H1 (cell line): ENCODE measurements around the gene SIN3B. TPM values are rescaled to one million over a fixed set of nuclear protein-coding genes. Genes with fewer than 3 reads are reported as not detected.

Experiments used
- CTCF ChIA-PET: fragments of 300-600 bp; sonication (Branson Sonifier 250); formaldehyde crosslinking; loops from one replicate; lab custom pipeline; 2021; ENCODE audit not compliant: partially characterized antibody; lab: Charles Lee
- POLR2A ChIA-PET: fragments of 300-600 bp; sonication (Branson Sonifier 250); formaldehyde crosslinking; loops from one replicate; lab custom pipeline; 2021; ENCODE audit warnings: inconsistent platforms; ENCODE audit not compliant: partially characterized antibody; lab: Charles Lee
- DNase-seq, 2 experiments: peaks; one replicate each; pipeline versions ENCODE4 v3.0.0 to v3.0.0-alpha.2; 2010 to 2022; ENCODE audit warnings: low spot score in 2 of 2, low read depth in 1 of 2, mixed read lengths in 1 of 2
- FAIRE-seq: peaks from 2 replicates; lab custom pipeline; 2011; peaks lifted over from hg19 to GRCh38; lab: Jason Lieb, UNC
- H2AFZ ChIP-seq: 2 replicates; pipeline ENCODE4 v1.8.1; 2012; ENCODE audit warnings: low read length, inconsistent platforms
- H2AK5ac ChIP-seq: 2 replicates; pipeline ENCODE4 v1.6.1; 2013; ENCODE audit warnings: low read depth, low read length
- H2BK120ac ChIP-seq: replicated peaks from 2 replicates; pipeline ENCODE3; 2013; ENCODE audit warnings: low read depth, low read length, inconsistent platforms
- H2BK12ac ChIP-seq: 2 replicates; pipeline ENCODE4 v1.6.1; 2013; ENCODE audit warnings: low read depth, low read length
- H2BK15ac ChIP-seq: 2 replicates; pipeline ENCODE4 v1.6.1; 2013; ENCODE audit warnings: low read length
- H2BK20ac ChIP-seq: 2 replicates; pipeline ENCODE4 v1.6.1; 2013; ENCODE audit warnings: low read length
- H2BK5ac ChIP-seq: 2 replicates; pipeline ENCODE4 v1.6.1; 2013; ENCODE audit warnings: low read depth, low read length
- H3K14ac ChIP-seq: 2 replicates; pipeline ENCODE4 v1.6.1; 2013; ENCODE audit warnings: inconsistent platforms; ENCODE audit not compliant: insufficient read length
- H3K18ac ChIP-seq: 2 replicates; pipeline ENCODE4 v1.6.1; 2013; ENCODE audit warnings: low read length; ENCODE audit errors: extremely low read depth
- H3K23ac ChIP-seq: 2 replicates; pipeline ENCODE4 v1.6.1; 2013; ENCODE audit warnings: inconsistent platforms; ENCODE audit not compliant: insufficient read length
- H3K23me2 ChIP-seq: 2 replicates; pipeline ENCODE4 v1.6.1; 2013; ENCODE audit warnings: low read depth, low read length
- H3K27ac ChIP-seq: 2 replicates; pipeline ENCODE4 v1.6.1; 2011; ENCODE audit warnings: low read depth, low read length, inconsistent platforms
- H3K27me3 ChIP-seq, 4 experiments: replicated peaks in 1 of 4; 1 replicate in 1 of 4; 2 replicates in 3 of 4; pipeline versions ENCODE4 v1.6.1 to v1.8.1; 2011 to 2013; ENCODE audit warnings: low read length in 3 of 4, mild to moderate bottlenecking in 3 of 4, inconsistent platforms in 2 of 4, mixed read lengths in 2 of 4, moderate library complexity in 1 of 4; ENCODE audit not compliant: control insufficient read depth in 3 of 4, insufficient read depth in 3 of 4; ENCODE audit errors: extremely low read depth in 1 of 4
- H3K36me3 ChIP-seq, 4 experiments: 2 replicates each; pipeline versions ENCODE4 v1.6.1 to v1.8.1; 2011 to 2013; ENCODE audit warnings: mild to moderate bottlenecking in 4 of 4, low read length in 3 of 4, moderate library complexity in 2 of 4, control low read depth in 1 of 4, inconsistent platforms in 1 of 4; ENCODE audit not compliant: insufficient read depth in 4 of 4, control insufficient read depth in 2 of 4
- H3K4ac ChIP-seq: replicated peaks from 2 replicates; pipeline ENCODE3; 2013; ENCODE audit warnings: low read length, low read depth, mixed read lengths, inconsistent platforms; ENCODE audit not compliant: insufficient read length
- H3K4me1 ChIP-seq, 4 experiments: replicated peaks in 1 of 4; 1 replicate in 1 of 4; 2 replicates in 3 of 4; pipeline versions ENCODE4 v1.6.1 to v1.8.1; 2011 to 2013; ENCODE audit warnings: low read length in 3 of 4, inconsistent platforms in 2 of 4, mixed read lengths in 1 of 4; ENCODE audit not compliant: insufficient read depth in 4 of 4, control insufficient read depth in 3 of 4
- H3K4me2 ChIP-seq, 2 experiments: 2 replicates each; pipeline versions ENCODE4 v1.6.1 to v1.8.1; 2011 to 2013; ENCODE audit warnings: low read depth in 2 of 2, low read length in 2 of 2, control low read depth in 1 of 2, inconsistent platforms in 1 of 2, mild to moderate bottlenecking in 1 of 2; ENCODE audit not compliant: insufficient read depth in 1 of 2
- H3K4me3 ChIP-seq, 4 experiments: fragments of 200-600, 300-600 bp in 1 of 4; sonication (generic), shearing (Covaris generic), sonication (Bioruptor Twin) in 1 of 4; 2 replicates each; pipeline versions ENCODE4 v1.5.1 to v1.8.1; 2011 to 2016; ENCODE audit warnings: low read length in 4 of 4, low read depth in 3 of 4, control low read depth in 2 of 4, inconsistent platforms in 2 of 4, mild to moderate bottlenecking in 2 of 4, mixed read lengths in 1 of 4, moderate library complexity in 1 of 4; ENCODE audit not compliant: insufficient read depth in 2 of 4; ENCODE audit errors: extremely low read depth in 1 of 4
- H3K56ac ChIP-seq: replicated peaks from 2 replicates; pipeline ENCODE3; 2013; ENCODE audit warnings: low read depth, mild to moderate bottlenecking, mixed read lengths, low read length, inconsistent platforms; ENCODE audit not compliant: insufficient read length
- H3K79me1 ChIP-seq: 2 replicates; pipeline ENCODE4 v1.6.1; 2013; ENCODE audit warnings: low read depth, low read length, control low read depth
- H3K79me2 ChIP-seq, 2 experiments: 2 replicates each; pipeline versions ENCODE4 v1.6.1 to v1.8.1; 2012 to 2013; ENCODE audit warnings: low read length in 2 of 2, mild to moderate bottlenecking in 2 of 2, inconsistent platforms in 1 of 2; ENCODE audit not compliant: insufficient read depth in 2 of 2, control insufficient read depth in 1 of 2
- H3K9ac ChIP-seq, 4 experiments: replicated peaks in 1 of 4; 1 replicate in 1 of 4; 2 replicates in 3 of 4; pipeline versions ENCODE4 v1.6.1 to v1.8.1; 2011 to 2013; ENCODE audit warnings: low read depth in 3 of 4, low read length in 3 of 4, control low read depth in 2 of 4, mild to moderate bottlenecking in 2 of 4, moderate library complexity in 2 of 4, inconsistent platforms in 1 of 4; ENCODE audit errors: extremely low read depth in 1 of 4
- H3K9me3 ChIP-seq, 2 experiments: 2 replicates each; pipeline versions ENCODE4 v1.6.1 to v1.8.1; 2012 to 2013; ENCODE audit warnings: mild to moderate bottlenecking in 2 of 2, moderate library complexity in 2 of 2, control low read depth in 1 of 2, inconsistent platforms in 1 of 2, low read depth in 1 of 2, low read length in 1 of 2, mixed read lengths in 1 of 2; ENCODE audit not compliant: insufficient read depth in 2 of 2
- H4K20me1 ChIP-seq, 2 experiments: replicated peaks in 1 of 2; 2 replicates each; pipeline versions ENCODE3 to v1.8.1; 2011 to 2013; ENCODE audit warnings: inconsistent platforms in 2 of 2, low read length in 2 of 2, mild to moderate bottlenecking in 1 of 2; ENCODE audit not compliant: insufficient read depth in 2 of 2, control insufficient read depth in 1 of 2
- H4K5ac ChIP-seq: 2 replicates; pipeline ENCODE4 v1.6.1; 2013; ENCODE audit warnings: low read length, low read depth, mixed read lengths, inconsistent platforms; ENCODE audit not compliant: insufficient read length
- H4K8ac ChIP-seq: 2 replicates; pipeline ENCODE4 v1.8.0; 2013; ENCODE audit warnings: mild to moderate bottlenecking, moderate library complexity, low read length, inconsistent platforms; ENCODE audit not compliant: insufficient read depth; ENCODE audit errors: extremely low read depth
- H4K91ac ChIP-seq: replicated peaks from 2 replicates; pipeline ENCODE3; 2013; ENCODE audit warnings: low read length, mixed read lengths, inconsistent platforms; ENCODE audit not compliant: insufficient read length
- ATF3 ChIP-seq: IDR thresholded peaks from 2 replicates; pipeline ENCODE4 v1.6.1; 2011; ENCODE audit warnings: low read depth, mild to moderate bottlenecking, low read length; ENCODE audit not compliant: insufficient read depth
- E2F6 ChIP-seq: IDR thresholded peaks from 2 replicates; pipeline ENCODE4 v1.6.1; 2012; ENCODE audit warnings: inconsistent platforms
- EGR1 ChIP-seq: IDR thresholded peaks from 2 replicates; pipeline ENCODE4 v1.6.1; 2011; ENCODE audit warnings: low read depth, low read length, borderline replicate concordance
- EZH2 ChIP-seq: fragments of 200-600 bp; sonication (generic); IDR thresholded peaks from 2 replicates; pipeline ENCODE4 v1.7.1; 2012; ENCODE audit warnings: low read depth, mild to moderate bottlenecking, moderate library complexity, low read length, inconsistent platforms; ENCODE audit not compliant: severe bottlenecking
- MAFK ChIP-seq: IDR thresholded peaks from 2 replicates; pipeline ENCODE4 v1.6.1; 2012; ENCODE audit warnings: low read depth, mild to moderate bottlenecking, improper control_type of control experiment, low read length
- POLR2AphosphoS5 ChIP-seq: IDR thresholded peaks from 2 replicates; pipeline ENCODE4 v1.6.1; 2011; ENCODE audit warnings: low read depth, low read length
- RNF2 ChIP-seq: fragments of 200-900, 300-1000 bp; sonication (generic); IDR thresholded peaks from 2 replicates; pipeline ENCODE4 v1.7.1; 2016; ENCODE audit warnings: borderline replicate concordance, low read depth, mild to moderate bottlenecking, antibody characterized with exemption, low read length; ENCODE audit not compliant: poor library complexity, severe bottlenecking; ENCODE audit errors: missing control alignments
- SP4 ChIP-seq: IDR thresholded peaks from 2 replicates; pipeline ENCODE4 v1.6.1; 2012; ENCODE audit warnings: low read length, inconsistent platforms
- TBP ChIP-seq: IDR thresholded peaks from 2 replicates; pipeline ENCODE4 v1.6.1; 2011; ENCODE audit warnings: low read depth, low read length, improper control_type of control experiment
- TCF12 ChIP-seq: IDR thresholded peaks from 2 replicates; pipeline ENCODE4 v1.6.1; 2011; ENCODE audit warnings: low read depth, mild to moderate bottlenecking, low read length
- TEAD4 ChIP-seq: IDR thresholded peaks from 2 replicates; pipeline ENCODE4 v1.6.1; 2012; ENCODE audit warnings: low read depth, low read length, inconsistent platforms, mixed read lengths
- WGBS, 2 experiments: shearing (Covaris generic) in 1 of 2; methylation state at CpG; one replicate each; pipeline versions ENCODE4 v1.1.6 to v1.1.7; 2013 to 2015; ENCODE audit warnings: low lambda C conversion rate in 2 of 2, mixed read lengths in 2 of 2, inconsistent platforms in 1 of 2, low coverage in 1 of 2, missing lambda C conversion rate in 1 of 2; ENCODE audit not compliant: insufficient replicate concordance in 2 of 2, insufficient coverage in 1 of 2, insufficient read length in 1 of 2; ENCODE audit errors: extremely low coverage in 1 of 2, missing lambda C conversion rate in 1 of 2; 5-methylcytosine and 5-hydroxymethylcytosine counted together
- polyA plus RNA-seq, 7 experiments: library from polyadenylated mRNA; depleted of rRNA in 3 of 7; stranded (reverse) in 5 of 7; unstranded in 2 of 7; fragments of >200 nt in 5 of 7; fragments of 200-250 nt in 2 of 7; gene quantifications; 1 replicate in 5 of 7; 2 replicates in 1 of 7; 4 replicates in 1 of 7; pipeline versions ENCODE4 v1.2.1 to v1.2.3, GENCODE V29; 2011 to 2013; ENCODE audit warnings: missing spikeins in 2 of 7, mixed read lengths in 2 of 7
- total RNA-seq: library from RNA; stranded (reverse); fragmentation: NEBNext Ultra II Directional; extraction: Animal tissue kit (Norgen Biotek cat#: 25700); gene quantifications from 2 replicates; pipeline ENCODE4 v1.2.1, GENCODE V29; 2021

The SIN3B gene
- total and polyA plus RNA-seq, 2 of the 8 experiments (the other 6 are each of a cell fraction or from before 2014, with no cell fraction given): 29.5 to 71.1 TPM

GRCh38 chr19:16892868-16893685 is 63.9 kb downstream of the SIN3B start:
- Histone ChIP-seq H3K23me2 (peaks cover 12% of the 10 kb centered on the region; the same call in 1 of the 2 replicates), H3K4me2 (no peak overlapping the region), H3K14ac (no peak overlapping the region), H4K5ac (no peak overlapping the region), H2BK5ac (no peak overlapping the region), H3K4me1 (peaks cover 0 to 3% (median 1%) of the 10 kb centered on the region in 4 experiments; a peak in 2 of 7 replicates), H3K79me2 (no peaks in the 10 kb centered on the region), H3K4ac (no peak overlapping the region), H3K4me3 (no peak overlapping the region), H3K9ac (no peak overlapping the region), H3K56ac (no peak overlapping the region), H2BK15ac (no peak overlapping the region), H3K27ac (no peak overlapping the region), H3K79me1 (no peaks in the 10 kb centered on the region), H3K9me3 (no peaks in the 10 kb centered on the region), H3K23ac (no peak overlapping the region), H4K8ac (no peak overlapping the region; the same call in 1 of the 2 replicates), H2AFZ (no peak overlapping the region), H2BK12ac (no peak overlapping the region), H4K20me1 (no peaks in the 10 kb centered on the region), H2BK120ac (no peak overlapping the region), H4K91ac (no peak overlapping the region), H2BK20ac (no peak overlapping the region), H2AK5ac (no peak overlapping the region), H3K27me3 (peaks cover 0 to 8% (median 2%) of the 10 kb centered on the region in 4 experiments; a peak in 5 of 7 replicates), H3K36me3 (no peaks in the 10 kb centered on the region), H3K18ac (no peak overlapping the region)
- FAIRE-seq: no peak
- WGBS, 2 experiments: 92% methylated on average over 19 of the region's 19 CpGs; no CpG with 5 or more reads in 1 of the 2 experiments
- POLR2A ChIA-PET: interaction anchor here (0.6 kb wide), 1 partner anchor 43 kb away, joined by 3 read pairs; no protein-coding TSS in a partner anchor
- CTCF ChIA-PET: interaction anchor here (1.9 kb wide), 1 partner anchor 114 kb away, joined by 4 read pairs; no protein-coding TSS in a partner anchor
- no peak for DNase-seq
- no peak for TF ChIP-seq ATF3
- no peak for TF ChIP-seq RNF2
- no peak for TF ChIP-seq MAFK
- TF ChIP-seq TBP: no peak
- TF ChIP-seq EZH2: no peak
- no peak for TF ChIP-seq TEAD4
- no peak for TF ChIP-seq SP4
- TF ChIP-seq EGR1: no peak
- no peak for TF ChIP-seq E2F6
- no peak for TF ChIP-seq POLR2AphosphoS5
- TF ChIP-seq TCF12: no peak
